BE2C (cell line): ENCODE results near the gene TACR2.

ENCODE experiments used
- DNase-seq: peaks from one replicate; pipeline ENCODE4 v3.0.0-alpha.2; 2020
- H3K27me3 ChIP-seq: fragments of 250-450 bp; sonication (Bioruptor Pico); 2 replicates; pipeline ENCODE4 v1.5.1; 2020; ENCODE audit warnings: mild to moderate bottlenecking
- H3K36me3 ChIP-seq: fragments of 250-450 bp; sonication (Bioruptor Pico); 2 replicates; pipeline ENCODE4 v1.5.1; 2020; ENCODE audit warnings: mild to moderate bottlenecking
- H3K4me1 ChIP-seq: fragments of 250-450 bp; sonication (Bioruptor Pico); 2 replicates; pipeline ENCODE4 v1.5.1; 2020
- H3K4me3 ChIP-seq: 2 replicates; pipeline ENCODE4 v1.5.1; 2011; ENCODE audit warnings: low read depth, low read length
- H3K9me3 ChIP-seq: fragments of 250-450 bp; sonication (Bioruptor Pico); 2 replicates; pipeline ENCODE4 v1.5.1; 2020
- TF ChIP-seq, protein P1 (sequence below): IDR thresholded peaks from 2 replicates; pipeline ENCODE4 v1.5.1; 2012; ENCODE audit warnings: mild to moderate bottlenecking, low read depth, low read length

Gene TACR2

DNA sequence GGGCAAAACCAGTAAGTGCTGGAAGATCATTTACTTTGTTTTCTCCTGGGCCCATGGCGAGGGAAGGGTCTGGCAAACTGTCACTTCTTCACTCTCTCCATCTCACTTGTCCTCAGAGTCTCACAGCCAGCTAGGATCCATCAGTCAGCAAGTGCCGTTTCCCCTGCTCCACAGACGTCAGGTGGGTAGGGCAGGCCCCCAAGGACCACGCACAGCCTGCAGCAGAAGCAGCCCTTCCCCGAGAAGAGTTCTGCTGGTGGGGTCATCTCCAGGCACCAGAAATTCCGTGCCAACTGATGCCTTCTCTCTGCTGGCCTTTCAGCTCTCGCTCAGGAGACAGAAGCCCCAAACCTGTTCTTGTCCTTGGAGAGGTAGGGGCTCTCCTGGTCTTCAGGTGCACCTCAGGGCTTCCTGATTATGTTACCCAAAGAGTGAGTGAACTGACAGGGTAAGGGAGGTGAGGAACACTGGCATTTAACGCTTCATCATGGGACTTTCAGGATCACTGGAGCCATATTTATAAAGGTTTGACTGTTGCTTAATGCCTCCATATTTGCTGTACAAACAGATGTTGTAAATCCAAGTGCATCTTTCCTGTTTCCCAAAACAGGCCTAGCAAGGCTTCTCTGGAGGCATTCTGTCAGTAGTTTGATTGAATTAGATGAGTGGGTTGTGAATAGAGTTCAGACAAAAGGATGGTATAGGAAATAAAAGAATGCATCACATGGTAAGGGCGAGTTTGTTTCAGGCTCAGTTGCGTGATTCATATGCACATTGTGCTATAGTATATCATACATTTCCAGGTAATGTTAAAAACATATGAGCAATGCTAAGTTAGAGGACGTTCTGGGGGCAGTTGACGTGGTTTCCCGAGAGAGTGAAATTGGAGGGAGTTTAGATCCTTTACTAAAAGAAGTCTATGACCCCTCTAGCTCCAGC, 20.9 kb upstream of the TACR2 start:
- DNase-seq = no peak
- TF ChIP-seq, protein P1, sequence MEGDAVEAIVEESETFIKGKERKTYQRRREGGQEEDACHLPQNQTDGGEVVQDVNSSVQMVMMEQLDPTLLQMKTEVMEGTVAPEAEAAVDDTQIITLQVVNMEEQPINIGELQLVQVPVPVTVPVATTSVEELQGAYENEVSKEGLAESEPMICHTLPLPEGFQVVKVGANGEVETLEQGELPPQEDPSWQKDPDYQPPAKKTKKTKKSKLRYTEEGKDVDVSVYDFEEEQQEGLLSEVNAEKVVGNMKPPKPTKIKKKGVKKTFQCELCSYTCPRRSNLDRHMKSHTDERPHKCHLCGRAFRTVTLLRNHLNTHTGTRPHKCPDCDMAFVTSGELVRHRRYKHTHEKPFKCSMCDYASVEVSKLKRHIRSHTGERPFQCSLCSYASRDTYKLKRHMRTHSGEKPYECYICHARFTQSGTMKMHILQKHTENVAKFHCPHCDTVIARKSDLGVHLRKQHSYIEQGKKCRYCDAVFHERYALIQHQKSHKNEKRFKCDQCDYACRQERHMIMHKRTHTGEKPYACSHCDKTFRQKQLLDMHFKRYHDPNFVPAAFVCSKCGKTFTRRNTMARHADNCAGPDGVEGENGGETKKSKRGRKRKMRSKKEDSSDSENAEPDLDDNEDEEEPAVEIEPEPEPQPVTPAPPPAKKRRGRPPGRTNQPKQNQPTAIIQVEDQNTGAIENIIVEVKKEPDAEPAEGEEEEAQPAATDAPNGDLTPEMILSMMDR = no peak
- Histone ChIP-seq H3K36me3 (no peaks in the 10 kb centered on the region), H3K4me1 (peaks cover 14% of the 10 kb centered on the region), H3K27me3 (no peaks in the 10 kb centered on the region), H3K9me3 (no peaks in the 10 kb centered on the region), H3K4me3 (no peak overlapping the region)

DNA sequence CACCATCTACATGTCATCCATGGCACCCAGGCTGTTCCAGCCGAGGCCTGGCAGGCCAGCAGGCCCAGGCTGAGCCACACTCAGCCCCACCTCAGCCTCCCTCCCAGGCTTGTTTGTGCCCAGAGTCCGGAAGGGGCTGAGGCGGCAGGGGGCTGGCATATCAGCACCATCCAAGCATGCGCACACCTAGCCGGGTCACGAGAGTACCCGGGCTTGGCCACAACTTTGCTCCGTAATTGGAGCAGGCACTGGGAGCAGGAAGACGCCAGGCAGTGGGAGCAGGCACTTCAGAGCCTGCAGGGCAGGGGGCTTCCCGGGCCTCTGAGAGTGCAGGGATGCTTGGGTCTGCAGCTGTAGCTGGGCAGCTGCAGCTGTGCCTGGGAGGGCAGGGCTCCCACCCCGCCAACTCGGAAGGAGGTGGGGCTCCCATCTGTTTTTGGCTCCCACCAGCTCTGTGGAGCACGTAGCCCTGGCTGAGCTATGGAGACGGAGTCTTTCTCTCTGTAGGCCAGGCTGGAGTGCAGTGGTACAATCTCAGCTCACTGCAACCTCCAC, 19.3 kb upstream of the TACR2 start:
- TF ChIP-seq, protein P1 = no peak
- Histone ChIP-seq H3K4me3 (no peak overlapping the region), H3K27me3 (no peaks in the 10 kb centered on the region), H3K4me1 (peaks cover 14% of the 10 kb centered on the region), H3K36me3 (no peaks in the 10 kb centered on the region), H3K9me3 (no peaks in the 10 kb centered on the region)
- no peak for DNase-seq

DNA sequence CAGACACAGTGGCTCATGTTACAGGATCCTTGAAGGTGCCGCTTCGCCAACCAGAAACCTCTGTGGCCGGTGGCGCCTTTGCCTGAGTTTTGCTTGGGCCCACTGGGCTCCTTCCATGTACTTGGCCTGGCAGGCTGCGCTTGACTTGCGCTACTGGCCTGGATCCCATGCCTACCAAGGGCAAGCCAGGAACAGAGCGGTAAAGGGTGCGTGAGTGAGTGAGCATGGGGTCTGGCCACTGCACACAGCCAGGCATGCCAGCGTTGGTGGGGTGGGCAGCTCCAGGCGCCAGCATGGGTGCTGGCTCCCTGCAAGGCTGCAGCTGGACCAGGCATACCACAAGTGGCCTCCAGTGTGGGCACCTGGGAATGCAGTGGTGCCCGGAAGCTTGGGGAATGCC, 18.2 kb upstream of the TACR2 start:
- TF ChIP-seq, protein P1 = no peak

DNA sequence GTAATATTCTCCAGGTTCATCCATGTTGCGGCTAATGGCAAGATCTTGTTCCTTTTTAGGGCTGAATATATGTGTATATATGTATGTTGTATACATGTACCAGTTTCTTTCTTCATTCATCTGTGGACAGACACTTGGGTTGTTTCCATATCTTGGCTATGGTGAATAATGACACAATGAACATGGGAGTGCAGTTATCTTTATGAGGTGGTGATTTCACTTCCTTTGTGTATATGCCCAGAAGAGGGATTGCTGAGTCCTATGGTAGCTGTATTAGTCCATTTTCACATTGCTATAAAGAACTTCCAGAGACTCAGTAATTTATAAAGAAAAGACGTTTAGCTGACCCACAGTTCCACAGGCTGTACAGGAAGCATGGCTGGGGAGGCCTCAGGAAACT, 17.5 kb upstream of the TACR2 start:
- TF ChIP-seq, protein P1 = no peak
- H3K36me3 ChIP-seq = no peaks in the 10 kb centered on the region
- DNase-seq = no peak
- H3K9me3 ChIP-seq = no peaks in the 10 kb centered on the region
- H3K4me1 ChIP-seq = peaks cover 14% of the 10 kb centered on the region
- H3K4me3 ChIP-seq = no peak overlapping the region
- H3K27me3 ChIP-seq = no peaks in the 10 kb centered on the region

More for the DNA sequence above, 18.2 kb upstream of the TACR2 start:
- Histone ChIP-seq H3K4me3 (no peak overlapping the region), H3K36me3 (no peaks in the 10 kb centered on the region), H3K27me3 (no peaks in the 10 kb centered on the region), H3K4me1 (peaks cover 14% of the 10 kb centered on the region), H3K9me3 (no peaks in the 10 kb centered on the region)
- no peak for DNase-seq

DNA sequence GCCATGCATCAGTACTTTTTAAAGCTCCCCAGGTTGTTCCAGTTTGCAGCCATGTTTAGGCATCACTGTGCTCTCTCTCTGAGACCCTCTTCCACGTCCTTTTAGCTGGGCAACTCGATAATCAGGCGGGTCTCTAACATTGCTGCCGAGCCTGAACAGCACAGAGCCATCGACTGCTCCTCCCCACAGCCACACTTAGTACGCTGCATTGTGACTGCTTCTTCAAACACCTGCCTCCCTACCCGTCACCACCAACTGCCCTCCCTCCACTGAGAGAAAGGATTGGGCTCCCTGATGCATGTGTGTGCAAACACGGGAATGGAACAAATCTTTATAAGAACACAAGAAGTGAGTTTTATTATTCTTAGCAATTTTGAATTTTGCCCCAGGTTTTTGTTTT, 11.4 kb upstream of the TACR2 start:
- no peak for DNase-seq

More for the DNA sequence above, 11.4 kb upstream of the TACR2 start:
- no peak overlapping the region for H3K4me3 ChIP-seq
- peaks cover 9% of the 10 kb centered on the region; the same call in 1 of the 2 replicates for H3K4me1 ChIP-seq
- H3K36me3 ChIP-seq = no peaks in the 10 kb centered on the region
- TF ChIP-seq, protein P1 = no peak
- H3K27me3 ChIP-seq = no peaks in the 10 kb centered on the region
- H3K9me3 ChIP-seq = no peaks in the 10 kb centered on the region
